ENCODE data around the gene RNF220. TPM values are rescaled to one million over a fixed set of nuclear protein-coding genes. Genes with fewer than 3 reads are reported as not detected.

RNF220 gene
- 10 to 100 TPM; 32.7 to 47.8 TPM for polyA plus RNA-seq

DNA sequence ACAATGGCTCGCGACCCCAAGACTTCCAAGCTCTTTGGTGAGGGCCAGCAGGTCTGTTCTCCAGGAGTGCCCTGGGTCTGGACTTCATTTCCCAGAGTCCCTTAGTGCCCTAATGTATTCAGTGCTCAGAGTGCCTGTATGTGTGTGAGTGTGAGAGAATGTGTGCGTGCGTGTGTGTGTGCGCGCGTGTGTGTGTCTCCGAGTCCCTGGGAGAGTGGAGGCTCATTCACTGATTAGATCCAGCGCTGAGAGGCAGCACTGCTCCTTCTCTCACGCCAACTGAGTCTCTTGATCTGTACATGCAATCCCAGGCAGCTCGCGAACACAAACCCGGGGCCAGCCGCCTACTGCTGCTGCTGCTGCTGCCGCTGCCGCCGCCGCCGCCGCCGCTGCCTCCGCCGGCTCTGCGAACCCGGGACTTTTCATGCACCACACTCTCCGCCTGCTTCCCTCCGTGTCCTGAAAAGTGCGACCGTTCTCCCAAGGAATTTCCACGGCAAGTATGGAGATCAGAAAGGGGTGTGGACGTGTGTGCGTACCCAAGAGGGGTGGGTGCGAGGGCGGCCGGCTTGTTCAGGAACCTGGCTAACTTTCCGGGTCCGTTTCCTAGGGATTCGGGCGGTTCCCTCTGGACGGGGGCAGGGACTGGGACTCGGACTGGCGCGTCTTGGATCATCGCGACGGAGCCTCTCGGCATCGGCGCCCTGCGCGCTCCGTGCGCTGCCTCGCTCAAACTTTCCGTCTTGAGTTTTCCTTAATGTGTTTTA lies at the start of gene RNF220:
TSS of gene RNF220 (plus strand) at position 225 of the 767 bp plus-strand sequence.
- 2 to 3% methylated on average over 55 of the region's 55 CpGs for WGBS, 2 donors
- Histone ChIP-seq H3K27me3 (ENCODE audit: control insufficient read depth in 1 of 2, insufficient read depth in 2 of 2, low read length in 2 of 2) (peaks cover 3 to 42% of the 10 kb centered on the region in 2 donors), H3K4me3 (ENCODE audit: low read depth in 1 of 2, low read length in 2 of 2) (peak within 1 kb of the TSS; percentile 30 to 47), H3K36me3 (ENCODE audit: control insufficient read depth in 2 of 2, insufficient read depth in 2 of 2, low read length in 1 of 2) (no peaks in the 10 kb centered on the region), H3K4me1 (ENCODE audit: control insufficient read depth in 2 of 2, insufficient read depth in 2 of 2, low read length in 1 of 2) (peaks cover 16 to 18% of the 10 kb centered on the region in 2 donors), H3K9me3 (ENCODE audit: control insufficient read depth in 2 of 2, insufficient read depth in 1 of 2, low read depth in 1 of 2, low read length in 1 of 2) (peaks cover 0 to 4% of the 10 kb centered on the region in 2 donors), H3K27ac (ENCODE audit: low read depth in 2 of 2, low read length in 1 of 2) (no peak within 1 kb of the TSS)

DNA sequence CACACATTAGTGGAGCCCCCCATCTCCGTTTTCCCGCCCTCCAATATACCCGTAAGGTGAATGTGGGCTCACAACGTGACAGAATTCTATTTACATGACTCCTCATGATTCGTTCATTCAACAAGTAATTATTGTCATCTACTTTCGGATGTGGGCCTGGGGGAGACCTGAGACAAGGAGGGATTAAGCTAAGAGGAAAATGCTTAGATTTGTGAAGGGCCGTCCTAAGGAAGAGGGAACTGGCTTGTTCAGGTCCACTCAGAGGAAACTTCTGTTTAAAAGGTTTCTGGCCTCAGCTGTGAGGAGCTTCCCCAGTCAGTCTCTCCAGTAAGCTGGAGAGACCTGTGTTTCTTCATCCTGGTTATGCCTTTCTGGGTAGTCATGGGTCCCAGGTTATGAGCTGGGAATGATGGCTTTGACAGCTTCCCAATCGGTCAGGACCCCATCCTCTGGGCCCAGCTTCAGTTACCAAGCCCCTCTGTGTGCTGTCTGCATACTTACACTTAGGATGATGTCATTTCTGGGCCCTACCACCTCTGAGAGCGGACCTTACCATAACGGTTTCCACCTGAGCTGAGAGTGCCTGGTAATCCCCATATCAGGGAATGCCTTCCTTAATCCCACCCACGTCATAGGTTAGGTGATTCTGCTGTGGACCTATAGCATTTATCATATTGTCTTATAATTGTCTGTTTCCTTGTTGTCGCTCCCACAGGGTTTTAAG lies 49.3 kb upstream of the RNF220 start:
- H3K27me3 ChIP-seq (ENCODE audit: control insufficient read depth in 1 of 2, insufficient read depth in 2 of 2, low read length in 2 of 2), result no peaks in the 10 kb centered on the region
- no peak overlapping the region for H3K4me3 ChIP-seq (ENCODE audit: low read depth in 1 of 2, low read length in 2 of 2)
- no peak overlapping the region for H3K27ac ChIP-seq (ENCODE audit: low read depth in 2 of 2, low read length in 1 of 2)
- H3K36me3 ChIP-seq (ENCODE audit: control insufficient read depth in 2 of 2, insufficient read depth in 2 of 2, low read length in 1 of 2), result no peaks in the 10 kb centered on the region
- 68 to 71% methylated on average over 12 of the region's 12 CpGs for WGBS, 2 donors
- no peaks in the 10 kb centered on the region for H3K9me3 ChIP-seq (ENCODE audit: control insufficient read depth in 2 of 2, insufficient read depth in 1 of 2, low read depth in 1 of 2, low read length in 1 of 2)
- peaks cover 0 to 2% of the 10 kb centered on the region in 2 donors for H3K4me1 ChIP-seq (ENCODE audit: control insufficient read depth in 2 of 2, insufficient read depth in 2 of 2, low read length in 1 of 2)

DNA sequence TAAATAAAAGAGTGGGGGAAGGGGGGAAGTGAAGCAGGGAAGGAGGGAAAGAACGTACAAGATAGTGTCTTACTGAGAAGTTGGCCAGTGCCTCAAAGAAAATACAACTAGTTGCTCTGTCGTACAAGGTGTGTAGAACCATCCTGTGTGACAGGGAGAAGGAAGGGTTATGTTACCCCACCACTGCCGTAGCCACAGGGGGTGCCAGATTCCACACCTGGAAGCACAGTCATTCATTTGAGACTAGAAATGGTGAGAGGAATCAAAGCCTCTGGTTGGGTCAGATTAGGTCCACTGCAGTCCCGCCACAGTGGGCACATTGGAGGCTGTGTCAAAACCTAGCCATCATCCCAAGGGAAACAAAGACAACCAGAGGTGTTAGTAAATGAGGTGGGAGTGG lies 47.3 kb upstream of the RNF220 start:
- Histone ChIP-seq H3K4me1 (ENCODE audit: control insufficient read depth in 2 of 2, insufficient read depth in 2 of 2, low read length in 1 of 2) (peaks cover 0 to 2% of the 10 kb centered on the region in 2 donors), H3K27ac (ENCODE audit: low read depth in 2 of 2, low read length in 1 of 2) (no peak overlapping the region), H3K4me3 (ENCODE audit: low read depth in 1 of 2, low read length in 2 of 2) (no peak overlapping the region), H3K27me3 (ENCODE audit: control insufficient read depth in 1 of 2, insufficient read depth in 2 of 2, low read length in 2 of 2) (no peaks in the 10 kb centered on the region), H3K36me3 (ENCODE audit: control insufficient read depth in 2 of 2, insufficient read depth in 2 of 2, low read length in 1 of 2) (no peaks in the 10 kb centered on the region), H3K9me3 (ENCODE audit: control insufficient read depth in 2 of 2, insufficient read depth in 1 of 2, low read depth in 1 of 2, low read length in 1 of 2) (no peaks in the 10 kb centered on the region)
- 81 to 86% methylated on average over 4 of the region's 4 CpGs for WGBS, 2 donors

DNA sequence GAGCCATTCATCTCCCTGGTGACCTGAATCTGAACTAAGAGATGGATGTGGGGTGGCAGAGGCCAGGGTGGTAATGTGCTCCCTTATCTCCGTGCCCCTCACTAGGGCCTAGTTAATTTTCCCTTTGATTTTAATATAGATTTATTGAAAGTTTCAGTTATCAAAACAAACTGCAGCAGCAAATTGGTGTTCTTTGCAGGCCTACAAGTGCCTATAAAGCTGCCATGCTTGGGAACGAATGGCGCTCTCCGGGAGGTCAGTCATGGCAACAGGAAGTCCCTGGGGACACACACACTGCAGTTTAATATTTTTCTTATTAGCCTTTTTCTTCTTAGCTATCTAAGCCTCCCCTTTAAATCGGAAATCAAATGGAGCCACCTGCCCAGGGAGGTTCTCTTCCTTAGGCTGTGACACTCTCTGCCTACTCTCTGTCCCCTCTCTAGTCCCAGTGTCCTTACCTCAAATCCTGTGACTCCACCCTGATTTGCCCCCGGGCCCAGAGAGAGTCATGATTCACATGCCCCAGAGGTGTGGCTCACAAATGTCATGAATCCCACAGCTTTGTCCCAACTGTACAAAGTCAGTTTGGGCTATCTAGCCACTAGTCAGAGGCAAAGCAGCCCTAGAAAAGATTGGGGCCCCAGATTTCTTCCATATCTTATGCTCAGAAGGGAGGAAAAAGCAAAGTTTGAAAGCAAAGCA lies 45.7 kb upstream of the RNF220 start:
- 72 to 79% methylated on average over 6 of the region's 6 CpGs for WGBS, 2 donors
- Histone ChIP-seq H3K9me3 (ENCODE audit: control insufficient read depth in 2 of 2, insufficient read depth in 1 of 2, low read depth in 1 of 2, low read length in 1 of 2) (no peaks in the 10 kb centered on the region), H3K27ac (ENCODE audit: low read depth in 2 of 2, low read length in 1 of 2) (no peak overlapping the region), H3K36me3 (ENCODE audit: control insufficient read depth in 2 of 2, insufficient read depth in 2 of 2, low read length in 1 of 2) (no peaks in the 10 kb centered on the region), H3K4me3 (ENCODE audit: low read depth in 1 of 2, low read length in 2 of 2) (no peak overlapping the region), H3K4me1 (ENCODE audit: control insufficient read depth in 2 of 2, insufficient read depth in 2 of 2, low read length in 1 of 2) (peaks cover 0 to 2% of the 10 kb centered on the region in 2 donors), H3K27me3 (ENCODE audit: control insufficient read depth in 1 of 2, insufficient read depth in 2 of 2, low read length in 2 of 2) (no peaks in the 10 kb centered on the region)

DNA sequence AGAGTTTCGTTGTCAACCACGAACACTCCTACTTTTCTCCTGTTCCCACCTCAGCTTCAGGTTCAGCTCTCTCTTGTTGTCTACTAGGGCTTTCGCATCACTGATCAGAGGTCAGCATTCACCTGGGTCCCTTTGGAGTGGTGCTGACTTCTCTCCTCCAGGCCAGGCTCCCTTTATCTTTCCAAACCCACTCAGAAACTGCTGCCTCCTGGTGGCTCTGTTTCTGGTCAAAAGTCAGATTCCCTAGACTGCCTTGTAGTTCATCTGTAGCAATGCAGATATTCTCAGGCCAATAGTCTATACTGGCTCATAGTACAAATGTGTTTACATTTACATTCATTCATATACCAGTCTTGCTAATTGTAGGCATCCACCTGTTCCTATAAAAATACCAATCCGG lies 43.6 kb upstream of the RNF220 start:
- 68 to 73% methylated on average over 4 of the region's 4 CpGs for WGBS, 2 donors

DNA sequence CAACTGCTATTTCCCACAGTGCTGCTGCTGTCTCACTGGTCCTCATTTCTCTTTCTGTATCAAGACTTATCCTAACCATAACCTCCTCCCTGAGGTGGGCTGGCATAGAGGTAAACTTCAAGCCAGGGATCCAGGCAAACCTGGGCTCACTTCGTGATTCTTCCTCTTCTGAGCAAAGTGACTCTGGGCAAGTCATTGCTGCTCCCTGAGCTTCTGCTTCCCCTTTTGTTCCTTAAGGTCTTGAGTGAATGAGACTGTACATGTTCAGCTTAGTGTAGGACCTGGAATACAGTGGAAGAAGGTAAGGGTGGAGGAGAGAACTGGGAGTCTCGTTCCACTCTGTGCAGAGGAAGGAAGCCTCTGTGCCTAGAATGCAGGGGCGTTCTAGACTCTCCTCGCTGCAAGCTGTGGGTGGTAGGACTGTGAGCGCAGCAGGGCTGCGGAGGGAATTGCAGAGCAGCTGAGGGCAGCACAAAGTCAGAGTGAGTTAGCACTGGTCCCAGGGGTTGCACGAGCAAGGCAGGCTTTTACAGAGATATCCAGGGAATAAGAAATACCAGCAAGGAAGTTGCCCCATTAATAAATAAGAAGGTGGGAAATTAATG lies 38.6 kb upstream of the RNF220 start:
- 88 to 89% methylated on average over 7 of the region's 7 CpGs for WGBS, 2 donors
- no peaks in the 10 kb centered on the region for H3K4me1 ChIP-seq (ENCODE audit: control insufficient read depth in 2 of 2, insufficient read depth in 2 of 2, low read length in 1 of 2)
- peaks cover 0 to 3% of the 10 kb centered on the region in 2 donors for H3K36me3 ChIP-seq (ENCODE audit: control insufficient read depth in 2 of 2, insufficient read depth in 2 of 2, low read length in 1 of 2)
- no peaks in the 10 kb centered on the region for H3K27me3 ChIP-seq (ENCODE audit: control insufficient read depth in 1 of 2, insufficient read depth in 2 of 2, low read length in 2 of 2)
- H3K9me3 ChIP-seq (ENCODE audit: control insufficient read depth in 2 of 2, insufficient read depth in 1 of 2, low read depth in 1 of 2, low read length in 1 of 2), result no peaks in the 10 kb centered on the region
- no peak overlapping the region for H3K27ac ChIP-seq (ENCODE audit: low read depth in 2 of 2, low read length in 1 of 2)
- no peak overlapping the region for H3K4me3 ChIP-seq (ENCODE audit: low read depth in 1 of 2, low read length in 2 of 2)

More for the DNA sequence above, 43.6 kb upstream of the RNF220 start:
- H3K36me3 ChIP-seq (ENCODE audit: control insufficient read depth in 2 of 2, insufficient read depth in 2 of 2, low read length in 1 of 2), result peaks cover 0 to 3% of the 10 kb centered on the region in 2 donors
- no peak overlapping the region for H3K4me3 ChIP-seq (ENCODE audit: low read depth in 1 of 2, low read length in 2 of 2)
- H3K27me3 ChIP-seq (ENCODE audit: control insufficient read depth in 1 of 2, insufficient read depth in 2 of 2, low read length in 2 of 2), result no peaks in the 10 kb centered on the region
- no peak overlapping the region for H3K27ac ChIP-seq (ENCODE audit: low read depth in 2 of 2, low read length in 1 of 2)
- H3K9me3 ChIP-seq (ENCODE audit: control insufficient read depth in 2 of 2, insufficient read depth in 1 of 2, low read depth in 1 of 2, low read length in 1 of 2), result no peaks in the 10 kb centered on the region
- no peaks in the 10 kb centered on the region for H3K4me1 ChIP-seq (ENCODE audit: control insufficient read depth in 2 of 2, insufficient read depth in 2 of 2, low read length in 1 of 2)

DNA sequence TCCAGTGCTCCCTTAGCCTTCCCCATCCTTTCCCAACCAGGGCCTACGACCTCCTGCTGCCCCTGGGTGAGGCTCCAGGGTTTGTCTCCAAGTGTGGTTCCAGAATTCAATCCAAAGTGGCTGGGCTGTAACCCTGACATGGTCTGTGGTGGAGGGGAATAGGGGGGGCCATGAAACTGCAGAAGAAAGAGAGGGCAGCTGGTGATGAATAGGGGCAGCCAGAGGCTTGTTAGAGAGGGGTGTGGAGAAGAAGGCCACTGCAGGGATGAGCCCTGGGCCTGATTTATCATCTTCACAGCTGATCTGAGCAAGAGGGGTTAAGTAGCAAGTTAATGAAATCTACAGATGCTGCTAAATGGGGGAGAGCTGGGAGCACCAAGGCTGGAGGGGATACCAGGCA lies 37.1 kb upstream of the RNF220 start:
- WGBS, 2 donors, result 64 to 75% methylated on average over 1 of the region's 1 CpG
- H3K36me3 ChIP-seq (ENCODE audit: control insufficient read depth in 2 of 2, insufficient read depth in 2 of 2, low read length in 1 of 2), result peaks cover 0 to 3% of the 10 kb centered on the region in 2 donors
- no peaks in the 10 kb centered on the region for H3K4me1 ChIP-seq (ENCODE audit: control insufficient read depth in 2 of 2, insufficient read depth in 2 of 2, low read length in 1 of 2)
- no peak overlapping the region for H3K4me3 ChIP-seq (ENCODE audit: low read depth in 1 of 2, low read length in 2 of 2)
- no peaks in the 10 kb centered on the region for H3K9me3 ChIP-seq (ENCODE audit: control insufficient read depth in 2 of 2, insufficient read depth in 1 of 2, low read depth in 1 of 2, low read length in 1 of 2)
- H3K27me3 ChIP-seq (ENCODE audit: control insufficient read depth in 1 of 2, insufficient read depth in 2 of 2, low read length in 2 of 2), result no peaks in the 10 kb centered on the region
- H3K27ac ChIP-seq (ENCODE audit: low read depth in 2 of 2, low read length in 1 of 2), result no peak overlapping the region

DNA sequence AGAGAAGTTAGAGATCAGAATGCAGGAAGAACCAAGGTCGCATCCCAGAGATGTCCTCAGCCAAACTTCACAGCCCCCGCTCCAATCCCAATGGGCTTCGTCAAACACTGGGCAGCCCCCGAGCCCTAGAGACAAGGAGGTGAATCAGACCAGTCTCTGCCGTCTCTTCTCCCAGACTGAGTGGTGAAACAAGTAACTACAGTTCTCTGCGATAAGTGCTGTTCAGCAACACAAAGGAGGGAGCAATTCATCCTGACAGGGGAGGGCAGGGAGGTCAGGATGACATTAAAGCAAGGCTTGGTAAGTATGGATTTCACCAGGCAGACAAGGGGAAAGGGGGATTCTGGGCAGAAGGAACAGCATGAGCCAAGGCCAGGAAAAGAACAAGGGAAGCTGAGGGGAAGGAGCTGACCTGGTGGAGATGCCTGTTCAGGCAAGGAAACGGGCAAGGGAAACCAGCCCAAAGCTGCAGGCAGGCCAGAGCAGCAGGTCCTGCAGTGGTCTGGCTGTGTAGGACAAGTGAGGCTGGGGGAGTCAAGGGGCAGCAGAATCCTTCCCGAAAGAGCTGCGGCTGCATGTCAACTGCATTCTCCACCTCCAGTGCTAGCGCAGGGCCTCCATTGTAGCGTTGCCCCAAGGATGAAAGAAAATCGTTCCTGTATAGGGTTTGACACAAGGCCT lies 36.4 kb upstream of the RNF220 start:
- no peak overlapping the region for H3K27ac ChIP-seq (ENCODE audit: low read depth in 2 of 2, low read length in 1 of 2)
- no peaks in the 10 kb centered on the region for H3K27me3 ChIP-seq (ENCODE audit: control insufficient read depth in 1 of 2, insufficient read depth in 2 of 2, low read length in 2 of 2)
- no peaks in the 10 kb centered on the region for H3K4me1 ChIP-seq (ENCODE audit: control insufficient read depth in 2 of 2, insufficient read depth in 2 of 2, low read length in 1 of 2)
- peaks cover 0 to 3% of the 10 kb centered on the region in 2 donors for H3K36me3 ChIP-seq (ENCODE audit: control insufficient read depth in 2 of 2, insufficient read depth in 2 of 2, low read length in 1 of 2)
- no peaks in the 10 kb centered on the region for H3K9me3 ChIP-seq (ENCODE audit: control insufficient read depth in 2 of 2, insufficient read depth in 1 of 2, low read depth in 1 of 2, low read length in 1 of 2)
- 88 to 89% methylated on average over 12 of the region's 12 CpGs for WGBS, 2 donors
- no peak overlapping the region for H3K4me3 ChIP-seq (ENCODE audit: low read depth in 1 of 2, low read length in 2 of 2)

DNA sequence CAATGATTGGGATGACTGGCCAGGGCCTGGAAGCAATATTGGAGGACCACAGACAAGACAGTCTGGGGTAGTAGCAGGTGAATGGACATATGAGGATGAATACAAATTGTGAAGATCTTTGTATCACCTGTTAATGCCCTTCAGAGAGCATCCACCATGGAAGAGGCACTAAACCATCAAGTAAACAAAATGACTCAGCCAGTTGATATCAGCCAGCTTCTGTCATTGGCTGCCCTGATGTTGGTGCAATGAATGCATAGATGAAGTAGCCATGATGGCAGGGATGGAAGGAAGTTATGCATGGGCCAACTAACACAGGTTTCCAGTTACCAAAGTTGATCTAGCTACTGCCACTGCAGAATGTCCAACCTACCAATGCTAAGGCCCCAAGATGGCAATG lies 33.8 kb upstream of the RNF220 start:
- H3K36me3 ChIP-seq (ENCODE audit: control insufficient read depth in 2 of 2, insufficient read depth in 2 of 2, low read length in 1 of 2), result no peaks in the 10 kb centered on the region
- no peaks in the 10 kb centered on the region for H3K9me3 ChIP-seq (ENCODE audit: control insufficient read depth in 2 of 2, insufficient read depth in 1 of 2, low read depth in 1 of 2, low read length in 1 of 2)
- H3K27ac ChIP-seq (ENCODE audit: low read depth in 2 of 2, low read length in 1 of 2), result no peak overlapping the region
- H3K4me1 ChIP-seq (ENCODE audit: control insufficient read depth in 2 of 2, insufficient read depth in 2 of 2, low read length in 1 of 2), result no peaks in the 10 kb centered on the region
- H3K4me3 ChIP-seq (ENCODE audit: low read depth in 1 of 2, low read length in 2 of 2), result no peak overlapping the region
- no peaks in the 10 kb centered on the region for H3K27me3 ChIP-seq (ENCODE audit: control insufficient read depth in 1 of 2, insufficient read depth in 2 of 2, low read length in 2 of 2)

Measured in esophagus (tissue), 2 donors.